GM19193 (cell line): ENCODE measurements around the gene UTP14C.

ENCODE experiments used
- POLR2A ChIP-seq: IDR thresholded peaks from 4 replicates; pipeline ENCODE4 v1.6.1; 2011; ENCODE audit not compliant: insufficient read depth, insufficient read length; ENCODE audit errors: extremely low read depth

UTP14C gene

GRCh38 chr13:52024481-52024880 lies at the start of gene UTP14C:
TSS of gene UTP14C (plus strand) at chr13:52024691. CDS start at chr13:52028805, 4,114 bp downstream.
- TF ChIP-seq POLR2A = no peak

GRCh38 chr13:51976423-51976822 lies 48.1 kb upstream of the UTP14C start:
- TF ChIP-seq POLR2A = no peak

GRCh38 chr13:51976890-51977289 lies 47.6 kb upstream of the UTP14C start:
- no peak for TF ChIP-seq POLR2A

GRCh38 chr13:51977625-51978024 lies 46.9 kb upstream of the UTP14C start:
- TF ChIP-seq POLR2A = no peak

- no peak for TF ChIP-seq POLR2A
Observed at GRCh38 chr13:51978796-51979556, 45.5 kb upstream of the UTP14C start.

GRCh38 chr13:51980908-51981307 lies 43.6 kb upstream of the UTP14C start:
- TF ChIP-seq POLR2A = no peak

GRCh38 chr13:51981355-51981754 lies 43.1 kb upstream of the UTP14C start:
- no peak for TF ChIP-seq POLR2A

GRCh38 chr13:51988988-51989618 lies 35.4 kb upstream of the UTP14C start:
- TF ChIP-seq POLR2A = no peak

GRCh38 chr13:51993713-51994112 lies 30.8 kb upstream of the UTP14C start:
- TF ChIP-seq POLR2A = no peak

GRCh38 chr13:51995677-51996551 lies 28.6 kb upstream of the UTP14C start:
- no peak for TF ChIP-seq POLR2A

GRCh38 chr13:51996641-51997040 lies 27.9 kb upstream of the UTP14C start:
- no peak for TF ChIP-seq POLR2A

GRCh38 chr13:51997186-51997585 lies 27.3 kb upstream of the UTP14C start:
- no peak for TF ChIP-seq POLR2A

- no peak for TF ChIP-seq POLR2A
Observed at GRCh38 chr13:51997641-51998330, 26.7 kb upstream of the UTP14C start.

- TF ChIP-seq POLR2A = no peak
Observed at GRCh38 chr13:51998723-51999509, 25.6 kb upstream of the UTP14C start.
